HG03342 (cell line): ENCODE measurements around the gene LDLRAD3.

Source experiments
- ATAC-seq: cut with Tn5 transposase; IDR thresholded peaks from one replicate; pipeline ENCODE4 v1.9.1; 2021; ENCODE audit warnings: mild to moderate bottlenecking, moderate library complexity; ENCODE audit not compliant: unreplicated experiment

LDLRAD3 gene

DNA sequence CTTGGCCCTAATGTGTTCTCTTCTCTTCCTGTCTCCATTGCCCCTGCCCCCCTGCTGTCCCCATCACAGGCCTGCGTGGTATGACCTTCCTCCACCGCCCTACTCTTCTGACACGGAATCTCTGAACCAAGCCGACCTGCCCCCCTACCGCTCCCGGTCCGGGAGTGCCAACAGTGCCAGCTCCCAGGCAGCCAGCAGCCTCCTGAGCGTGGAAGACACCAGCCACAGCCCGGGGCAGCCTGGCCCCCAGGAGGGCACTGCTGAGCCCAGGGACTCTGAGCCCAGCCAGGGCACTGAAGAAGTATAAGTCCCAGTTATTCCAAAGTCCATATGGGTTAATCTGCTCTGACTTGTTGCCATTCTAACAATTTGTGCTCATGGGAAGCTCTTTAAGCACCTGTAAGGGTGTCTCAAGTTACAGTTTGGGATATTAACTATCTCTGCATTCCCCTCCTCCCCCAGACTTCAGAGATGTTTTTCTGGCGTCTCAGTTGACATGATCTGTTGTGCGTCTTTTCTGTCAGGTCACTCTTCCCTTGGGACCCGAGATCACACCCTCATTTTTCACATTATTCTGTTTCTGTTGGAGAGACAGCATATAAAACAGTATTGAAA lies 285.3 kb downstream of the LDLRAD3 start:
- no peak for ATAC-seq

DNA sequence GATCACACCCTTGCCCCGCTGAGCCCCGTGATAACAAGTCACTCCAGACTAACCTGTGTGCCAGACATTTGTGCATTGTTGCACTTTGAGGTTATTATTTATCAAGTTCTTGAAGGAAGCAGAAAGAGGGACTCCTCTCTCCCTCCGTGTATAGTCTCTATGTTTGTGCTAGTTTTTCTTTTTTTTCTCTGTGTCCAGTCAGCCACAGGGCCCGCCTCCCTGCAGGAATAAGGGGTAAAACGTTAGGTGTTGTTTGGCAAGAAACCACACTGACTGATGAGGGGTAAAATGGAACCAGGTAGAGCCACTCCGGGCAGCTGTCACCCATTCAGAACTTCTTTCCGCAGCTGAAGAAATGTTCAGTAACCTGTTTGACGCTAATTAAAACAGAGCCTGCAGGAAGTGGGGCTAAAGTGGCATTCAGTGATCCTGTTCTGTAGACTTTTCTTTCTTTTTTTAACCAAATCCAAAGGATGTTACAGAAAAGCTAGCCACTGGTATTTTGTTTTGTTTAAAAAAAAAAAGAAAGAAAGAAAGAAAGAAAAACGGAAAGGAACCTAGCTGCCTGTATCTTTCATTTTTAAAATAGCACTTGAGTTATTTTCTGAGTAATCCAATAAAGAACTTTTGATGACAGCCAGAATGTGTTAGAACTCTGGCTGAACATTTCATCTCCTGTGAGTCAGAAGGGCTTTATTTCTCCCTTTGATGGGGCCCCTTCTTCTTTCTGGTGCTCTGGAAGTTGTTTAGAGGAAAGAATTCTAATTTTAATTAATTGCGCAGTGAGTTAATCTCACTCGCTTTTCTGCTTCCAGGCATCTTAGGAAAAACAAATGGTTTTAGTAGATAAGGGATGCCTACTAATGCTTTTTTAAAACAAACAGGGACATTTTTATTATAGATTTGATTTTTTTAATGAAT lies 287.2 kb downstream of the LDLRAD3 start:
- no peak for ATAC-seq

DNA sequence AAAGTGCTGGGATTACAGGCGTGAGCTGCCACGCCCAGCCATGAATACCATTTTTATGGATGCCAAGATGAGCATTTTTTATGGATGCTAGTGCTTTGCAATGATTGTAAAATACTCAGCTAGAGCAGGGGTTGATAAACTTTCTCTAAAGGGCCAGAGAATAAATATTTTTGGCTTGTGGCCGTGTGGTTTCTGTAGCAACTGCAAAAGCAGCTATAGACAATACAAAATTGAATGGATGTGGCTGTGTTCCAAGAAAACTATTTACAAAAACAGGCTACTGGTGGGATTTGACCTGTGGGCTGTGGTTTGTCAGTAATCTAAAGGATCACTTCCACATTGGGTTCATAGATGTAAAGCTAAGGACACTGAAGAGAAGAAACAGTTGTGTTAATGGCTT lies 289.3 kb downstream of the LDLRAD3 start:
- ATAC-seq, result no peak

DNA sequence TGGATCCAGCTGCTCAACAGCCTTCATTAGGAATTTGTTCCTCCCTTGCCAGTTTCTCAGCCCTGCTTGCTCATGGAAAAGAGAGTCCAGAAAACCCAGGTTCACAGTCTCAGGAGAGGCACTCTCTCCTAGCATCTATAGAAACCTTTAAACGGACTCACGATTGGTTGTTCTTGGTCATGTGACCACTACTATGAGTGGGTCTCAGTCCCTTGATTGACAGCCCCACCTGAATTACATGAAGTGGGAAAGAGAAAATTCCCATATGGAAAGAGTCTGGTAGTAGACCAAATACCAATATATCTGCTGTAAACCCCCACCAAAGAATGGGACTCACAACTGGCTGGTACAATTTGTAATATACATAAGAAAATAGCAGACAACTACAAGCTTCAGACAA lies 291.0 kb downstream of the LDLRAD3 start:
- ATAC-seq, result no peak

DNA sequence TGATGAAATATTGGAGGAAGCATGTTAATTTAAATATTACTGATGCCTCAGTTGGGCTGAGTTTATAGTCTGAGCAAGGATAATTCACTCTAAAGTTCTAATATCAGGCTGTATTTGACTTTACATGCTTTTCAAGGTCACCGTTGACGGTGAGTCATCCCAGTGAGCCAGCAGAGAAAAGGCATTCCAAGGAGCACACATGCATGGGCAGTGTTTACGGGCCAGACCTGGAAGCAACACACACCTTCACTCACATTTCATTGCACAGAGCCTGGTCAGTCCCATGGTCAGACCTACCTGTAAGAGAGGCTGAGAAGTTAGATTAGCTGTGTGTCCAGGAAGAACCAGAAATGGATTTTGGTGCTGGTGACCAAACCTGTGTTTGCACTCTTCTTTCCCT lies 291.9 kb downstream of the LDLRAD3 start:
- no peak for ATAC-seq

DNA sequence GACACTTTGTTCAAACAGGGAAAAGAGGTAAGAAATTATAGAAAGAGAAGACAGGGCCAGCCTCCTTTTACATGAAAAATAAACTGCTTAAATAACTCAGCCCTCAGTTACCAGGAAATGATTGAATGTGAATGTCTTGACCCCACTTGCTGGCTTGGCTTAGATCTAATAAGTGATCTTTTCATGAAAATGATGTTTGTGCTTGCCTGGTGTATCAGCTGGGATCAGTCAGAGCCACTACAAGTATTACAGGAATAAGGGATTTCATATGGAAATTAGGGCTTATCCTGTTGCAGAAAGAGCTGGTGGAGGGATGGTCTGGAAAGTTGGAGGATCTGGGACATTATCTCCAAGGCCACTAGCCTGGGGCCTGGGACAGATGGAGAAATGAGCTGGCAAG lies 293.5 kb downstream of the LDLRAD3 start:
- no peak for ATAC-seq

DNA sequence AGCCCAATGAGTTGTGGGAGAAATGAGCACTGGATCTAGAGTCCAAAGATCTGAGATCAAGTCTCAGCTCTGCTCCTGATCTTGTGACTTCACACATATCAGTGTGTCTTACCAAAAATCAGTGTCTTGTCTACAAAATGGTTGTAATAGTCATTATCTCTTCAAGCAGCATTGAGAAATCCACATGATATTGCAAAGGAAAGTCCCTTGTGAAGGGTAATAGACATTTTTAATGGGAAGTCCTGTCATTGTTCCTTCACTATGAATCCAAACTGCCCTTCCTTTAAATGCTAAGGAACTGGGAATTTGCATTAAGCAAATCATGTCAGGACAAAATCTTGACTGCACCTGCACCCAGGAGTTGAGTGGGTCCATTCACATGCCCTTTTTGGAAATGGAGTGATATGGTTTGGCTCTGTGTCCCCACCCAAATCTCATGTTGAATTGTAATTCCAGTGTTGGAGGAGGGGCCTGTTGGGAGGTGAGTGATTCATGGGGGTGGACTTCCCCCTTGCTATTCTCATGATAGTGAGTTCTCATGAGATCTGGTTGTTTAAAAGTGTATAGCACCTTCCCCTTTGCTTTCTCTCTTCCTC lies 294.3 kb downstream of the LDLRAD3 start:
- no peak for ATAC-seq

DNA sequence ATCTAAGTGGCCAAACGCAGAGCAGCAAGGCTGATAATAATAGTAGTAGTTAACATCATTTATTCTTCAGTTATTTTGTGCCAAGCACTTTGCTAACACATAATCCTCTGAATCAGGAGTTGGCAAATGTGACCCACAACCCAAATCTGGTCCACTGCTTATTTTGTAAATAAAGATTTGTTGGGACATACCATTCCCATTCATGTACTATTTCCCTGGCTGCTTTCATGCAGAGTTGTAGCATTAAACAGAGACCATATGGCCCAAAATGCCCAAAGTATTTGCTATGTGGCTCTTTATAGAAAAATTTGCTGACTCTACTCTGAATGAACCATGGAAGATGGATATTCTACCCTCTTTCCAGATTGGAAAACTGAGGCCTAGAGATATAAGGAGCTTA lies 295.0 kb downstream of the LDLRAD3 start:
- ATAC-seq, result no peak

DNA sequence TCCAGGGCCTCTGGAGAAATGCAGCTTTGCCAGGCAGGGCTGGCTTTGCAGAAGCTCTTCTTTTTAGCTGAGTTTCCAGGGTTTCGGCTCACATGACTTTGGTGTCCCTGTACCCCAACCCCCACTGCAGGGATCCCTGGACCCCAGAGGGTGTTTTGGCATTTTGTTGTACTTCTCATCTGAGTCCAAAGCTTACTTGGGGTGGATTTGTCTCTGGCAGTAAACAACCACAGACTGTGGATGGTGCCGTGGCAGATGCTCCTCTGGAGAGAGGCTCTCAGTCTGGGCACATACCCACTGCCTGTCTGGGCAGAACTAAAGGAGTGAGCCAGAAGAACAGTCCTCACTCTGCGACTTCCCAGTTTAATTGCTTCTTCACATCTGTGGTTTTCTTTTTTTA lies 295.8 kb downstream of the LDLRAD3 start:
- ATAC-seq, result no peak

DNA sequence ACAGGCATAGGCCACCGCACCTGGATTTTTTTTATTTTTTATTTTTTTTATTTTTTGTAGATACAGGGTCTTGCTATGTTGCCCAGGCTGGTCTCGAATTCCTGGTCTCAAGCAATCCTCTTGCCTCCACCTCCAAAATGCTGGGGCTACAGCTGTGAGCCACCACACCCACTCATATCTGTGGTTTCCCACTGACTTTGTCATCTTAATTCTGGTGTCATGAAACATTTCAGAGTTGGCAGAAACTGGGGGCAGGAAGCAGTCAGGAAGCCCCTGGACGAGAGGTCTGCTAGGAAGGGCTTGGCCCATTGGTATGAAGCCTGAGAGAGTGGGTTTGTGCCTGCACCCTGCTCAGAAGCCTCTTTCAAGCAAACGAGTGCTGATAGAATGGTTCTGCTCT lies 296.3 kb downstream of the LDLRAD3 start:
- no peak for ATAC-seq

DNA sequence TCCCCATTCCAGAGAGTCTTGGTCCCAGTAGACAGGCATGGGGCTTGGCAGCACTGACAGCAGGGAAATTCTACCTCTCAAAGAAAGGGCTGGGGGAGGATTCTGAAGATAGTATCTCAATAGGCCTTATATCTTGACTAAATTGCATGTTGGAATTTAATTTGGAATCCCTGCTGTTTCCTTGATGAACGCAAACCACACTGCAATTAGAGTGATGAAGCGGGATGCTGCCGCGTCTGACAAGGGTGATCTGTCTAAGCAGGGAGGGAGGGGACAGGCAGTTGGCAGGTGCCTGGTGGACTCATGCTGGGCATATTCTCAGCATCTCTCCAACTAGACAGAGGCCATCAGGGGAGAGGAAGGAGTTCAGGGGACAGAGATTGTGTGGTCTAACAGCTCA lies 296.9 kb downstream of the LDLRAD3 start:
- no peak for ATAC-seq

DNA sequence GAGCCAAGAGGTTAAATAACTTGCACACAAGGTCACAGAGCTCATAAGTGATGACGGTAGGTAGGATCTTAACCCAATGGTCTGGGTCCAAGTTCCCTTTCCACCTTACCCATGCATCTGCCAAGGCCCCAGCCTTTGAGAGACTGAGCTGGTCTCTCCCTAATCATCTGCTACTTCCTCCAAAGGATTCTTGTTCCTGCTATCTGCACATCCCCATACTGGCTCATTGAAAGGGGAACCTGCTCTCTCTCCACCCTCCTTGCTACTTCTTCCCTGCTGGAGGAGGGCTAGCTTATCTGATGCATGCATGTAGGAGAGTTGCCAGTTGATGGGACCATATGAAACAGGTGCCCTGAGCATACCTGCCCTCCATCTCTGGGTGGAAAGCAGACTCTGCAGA lies 297.6 kb downstream of the LDLRAD3 start:
- ATAC-seq, result no peak

DNA sequence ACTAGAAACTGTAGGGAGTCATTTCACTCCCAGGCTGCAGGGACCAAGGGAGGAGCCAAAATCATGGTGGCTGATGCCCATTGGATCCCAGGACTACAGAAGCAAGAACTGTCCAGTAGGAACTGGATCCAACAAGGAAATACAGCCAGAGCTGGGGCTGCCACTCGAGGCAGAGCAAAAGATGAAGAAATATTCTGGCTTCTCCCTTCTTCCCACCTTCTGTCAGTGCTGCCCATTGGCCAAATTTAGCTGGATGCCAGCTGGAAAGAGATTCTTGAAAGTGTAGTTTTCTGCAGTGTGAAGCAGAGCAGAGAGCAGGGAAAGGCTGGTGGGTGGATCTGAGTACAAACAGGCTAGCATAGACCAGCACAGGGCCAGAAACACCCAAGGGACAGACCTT lies 299.8 kb downstream of the LDLRAD3 start:
- ATAC-seq, result no peak

DNA sequence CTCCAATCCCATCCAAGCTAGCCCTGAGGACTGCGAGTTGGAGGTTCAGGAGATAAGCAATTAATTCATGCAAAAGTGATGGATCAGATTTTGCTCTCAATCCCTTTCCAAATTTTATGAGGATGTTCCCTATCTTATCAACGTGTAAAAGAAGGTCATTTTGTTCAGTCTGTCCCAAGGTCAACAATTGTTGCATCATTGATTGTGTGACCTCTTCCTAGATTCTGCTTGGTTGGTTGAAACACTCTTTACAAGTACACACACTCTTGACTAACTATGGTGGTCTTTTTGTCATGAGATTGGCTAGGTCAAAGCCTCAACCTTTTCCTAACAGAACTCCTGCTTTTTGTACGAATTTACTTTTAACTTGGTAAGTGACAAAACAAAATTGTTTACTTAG lies 303.6 kb downstream of the LDLRAD3 start:
- no peak for ATAC-seq

DNA sequence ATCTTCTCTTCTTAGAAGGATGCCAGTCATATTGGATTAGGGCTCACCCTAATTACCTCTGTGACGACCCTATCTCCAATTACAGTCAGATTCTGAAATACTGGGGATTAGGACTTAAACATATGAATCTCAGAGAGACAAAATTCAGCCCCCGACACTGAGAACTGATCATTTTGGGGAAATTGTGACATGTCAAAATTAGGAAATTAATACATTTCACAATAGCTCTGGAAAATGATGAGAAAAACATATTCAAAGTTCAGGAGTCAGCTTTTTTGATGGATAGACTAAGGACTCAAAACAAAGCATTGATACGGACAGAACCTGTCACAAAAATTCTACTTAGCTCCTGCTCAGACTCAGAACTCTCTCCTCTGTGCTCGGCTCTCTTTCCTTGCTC lies 304.6 kb downstream of the LDLRAD3 start:
- no peak for ATAC-seq

DNA sequence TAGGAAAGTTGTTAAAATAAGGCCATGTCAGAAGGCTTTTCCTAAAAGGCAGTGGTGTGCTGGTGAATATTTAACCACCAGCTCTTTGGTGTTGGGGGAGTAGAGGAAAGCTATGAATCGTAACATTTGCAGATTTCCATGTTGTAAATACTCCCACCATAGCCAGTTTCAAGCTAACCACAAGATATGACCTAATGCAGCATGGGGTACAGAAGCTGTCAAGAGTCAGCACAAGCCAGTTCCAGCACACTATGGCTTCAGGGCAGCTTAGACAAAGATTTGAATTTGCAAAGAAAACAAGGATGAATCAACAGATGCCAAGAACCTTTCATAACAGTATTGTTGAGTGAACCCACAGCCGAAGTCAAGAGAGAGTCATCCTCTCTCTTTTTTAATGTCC lies 305.4 kb downstream of the LDLRAD3 start:
- no peak for ATAC-seq

DNA sequence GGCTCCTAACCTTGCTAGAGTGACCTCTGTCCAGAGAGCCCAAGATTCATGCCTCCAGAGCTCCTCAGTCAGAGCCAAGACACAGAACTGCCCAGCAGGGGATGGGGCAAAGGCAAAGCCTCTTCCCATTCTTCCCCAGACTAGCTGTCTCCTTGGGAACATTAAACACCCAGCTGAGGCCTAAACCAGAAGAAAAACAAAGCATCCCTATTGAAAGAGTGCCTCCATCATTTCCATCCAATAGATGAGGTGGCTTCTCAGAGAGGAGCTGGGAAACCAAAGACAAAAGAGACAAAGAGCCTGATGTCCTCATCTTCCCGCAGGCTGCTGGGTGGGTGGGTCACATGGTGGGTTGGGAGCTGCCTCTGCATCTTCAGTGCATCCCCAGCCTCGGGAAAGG lies 308.0 kb downstream of the LDLRAD3 start:
- no peak for ATAC-seq

DNA sequence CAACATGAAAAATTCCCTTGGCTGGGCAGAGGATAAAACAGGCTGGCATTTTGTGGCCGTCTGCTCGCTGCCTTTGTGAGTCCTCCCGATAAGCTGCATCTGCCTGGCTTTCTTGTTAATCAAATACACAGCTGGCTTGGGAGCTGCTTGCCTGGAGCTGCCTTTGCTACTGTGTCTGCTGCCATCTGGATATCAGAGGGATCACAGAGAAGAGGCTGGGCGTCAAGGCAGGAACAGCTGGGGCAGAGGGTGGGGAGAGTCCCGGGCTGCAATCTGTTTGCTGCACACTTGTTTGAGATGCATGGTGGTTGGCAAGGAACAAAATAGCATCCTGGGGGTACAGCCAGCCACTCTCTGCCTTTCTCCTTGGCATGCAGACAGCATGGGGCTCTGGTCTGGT lies 309.4 kb downstream of the LDLRAD3 start:
- no peak for ATAC-seq

DNA sequence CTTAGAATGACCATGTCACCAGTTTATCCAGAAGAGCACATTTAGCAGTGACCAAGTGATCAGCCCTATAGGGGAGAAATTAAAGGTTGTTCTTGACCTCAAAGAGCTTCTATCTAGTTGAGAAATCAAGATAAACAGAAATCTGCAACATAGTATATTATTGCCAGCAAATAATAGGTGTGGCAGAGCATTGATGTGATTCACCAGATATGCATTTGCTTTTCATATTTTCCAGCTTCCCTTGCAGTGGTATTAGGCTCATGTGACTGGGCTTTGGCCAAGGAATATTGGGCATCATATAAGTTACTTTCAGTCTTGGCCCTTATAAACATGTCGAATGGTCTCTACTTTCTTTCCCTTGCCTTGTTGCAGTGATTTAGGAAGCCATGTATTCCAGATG lies 310.9 kb downstream of the LDLRAD3 start:
- no peak for ATAC-seq

DNA sequence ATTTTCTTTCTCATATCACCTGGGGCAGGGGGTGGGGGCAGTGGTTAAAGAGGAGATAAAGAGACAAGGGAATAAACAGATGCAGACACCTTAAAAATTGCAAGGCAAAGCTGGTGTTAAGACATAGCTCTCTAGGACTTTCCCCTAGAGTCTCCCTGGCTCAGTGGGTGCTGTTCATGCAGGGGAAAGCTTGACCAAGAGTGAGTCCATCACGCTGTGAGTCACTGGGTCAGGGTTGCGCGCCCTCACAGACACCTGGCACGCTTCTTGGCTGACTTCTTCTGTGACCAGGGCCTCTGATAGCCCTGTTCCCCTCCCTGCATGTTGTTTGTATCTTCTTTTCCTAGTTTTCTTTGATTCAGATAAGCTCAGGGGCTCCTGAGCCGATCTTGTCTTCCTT lies 313.5 kb downstream of the LDLRAD3 start:
- ATAC-seq, result no peak

DNA sequence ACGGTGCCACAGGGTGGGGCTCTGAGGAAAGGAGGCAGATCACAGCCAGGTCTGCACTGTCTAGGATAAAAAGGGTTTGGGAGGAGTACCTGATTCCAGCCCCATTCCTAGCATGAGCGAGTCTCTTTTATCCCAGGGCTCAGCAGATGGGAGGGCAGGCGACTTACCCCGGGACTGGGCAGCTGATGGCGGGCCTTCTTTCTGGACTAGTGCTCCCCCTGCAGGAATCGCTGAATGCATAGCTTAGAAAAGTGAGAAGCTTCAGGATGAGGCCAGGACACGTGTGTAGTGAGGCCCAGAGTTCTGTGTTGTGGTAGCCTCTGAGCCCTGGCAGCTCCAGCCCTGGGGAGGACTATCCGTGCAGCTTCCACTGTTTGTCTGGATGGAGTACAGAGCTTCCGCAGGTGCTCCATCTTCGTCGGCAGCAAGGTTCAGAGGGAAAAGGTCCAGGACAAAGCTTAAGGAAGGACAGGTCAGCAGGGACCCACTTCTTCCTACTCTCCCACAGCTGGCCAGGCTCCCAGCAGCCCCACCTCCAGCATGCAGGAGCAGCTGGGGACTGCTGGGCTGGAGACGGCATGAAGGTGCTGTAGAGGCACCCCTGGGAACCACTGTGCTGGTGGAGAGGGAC lies 315.0 kb downstream of the LDLRAD3 start:
- no peak for ATAC-seq

DNA sequence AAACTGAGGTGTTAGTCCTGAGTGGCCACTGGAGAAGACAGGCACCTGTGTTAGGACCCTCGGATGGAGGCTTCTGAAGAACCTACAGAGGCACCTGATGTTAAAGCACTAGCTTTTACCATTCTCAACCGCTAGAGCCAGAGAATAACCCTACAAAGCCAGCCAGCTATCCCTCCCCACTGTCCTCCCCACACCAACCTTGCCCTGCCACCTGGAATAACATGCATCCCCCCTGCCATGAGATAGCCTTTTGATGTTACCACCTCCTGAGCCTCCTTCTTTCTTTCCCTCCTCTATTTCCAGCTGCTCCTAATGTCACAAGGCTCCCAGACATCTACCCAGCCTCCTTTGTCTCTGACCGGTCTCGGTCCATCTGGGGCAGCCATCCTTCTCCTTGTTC lies 317.2 kb downstream of the LDLRAD3 start:
- no peak for ATAC-seq
